Naive thymus-derived CD4-positive, alpha-beta T cell (primary cell): ENCODE measurements around the gene TDRD15. TPM values are rescaled to one million over a fixed set of nuclear protein-coding genes. Genes with fewer than 3 reads are reported as not detected.

Experiments used
- ATAC-seq: fragments of 150-1000 bp; cut with Tn5 transposase; 2 replicates; pipeline ENCODE4 v1.10.0; 2021; ENCODE audit warnings: mild to moderate bottlenecking, moderate library complexity
- CTCF ChIA-PET: fragments of 350-600 bp; sonication (Branson Sonifier 250); formaldehyde crosslinking; loops from one replicate; lab custom pipeline; 2021; ENCODE audit warnings: antibody characterized with exemption; lab: Charles Lee
- POLR2A ChIA-PET: fragments of 350-600 bp; sonication (Branson Sonifier 250); formaldehyde crosslinking; loops from one replicate; lab custom pipeline; 2021; ENCODE audit warnings: antibody characterized with exemption, inconsistent platforms; lab: Charles Lee
- DNase-seq, 9 donors: peaks; one replicate each; pipeline versions ENCODE4 v3.0.0 to v3.0.0-alpha.2; 2020 to 2022; ENCODE audit warnings: mixed read lengths in 1 of 9
- H3K27ac ChIP-seq: one replicate; pipeline ENCODE4 v1.7.0; 2013; ENCODE audit warnings: mild to moderate bottlenecking, low read depth, low read length, moderate library complexity
- H3K27me3 ChIP-seq, 2 donors: one replicate each; pipeline ENCODE4 v1.7.0; 2013; ENCODE audit warnings: low read length in 2 of 2, mild to moderate bottlenecking in 2 of 2, moderate library complexity in 2 of 2; ENCODE audit not compliant: control insufficient read depth in 2 of 2, insufficient read depth in 2 of 2
- H3K36me3 ChIP-seq, 3 experiments: 1 replicate in 2 of 3; 2 replicates in 1 of 3; pipeline ENCODE4 v1.7.0; 2013; ENCODE audit warnings: low read length in 3 of 3, mild to moderate bottlenecking in 3 of 3, moderate library complexity in 1 of 3; ENCODE audit not compliant: insufficient read depth in 3 of 3, control insufficient read depth in 2 of 3
- H3K4me1 ChIP-seq, 2 donors: one replicate each; pipeline ENCODE4 v1.7.0; 2013; ENCODE audit warnings: low read length in 2 of 2, mild to moderate bottlenecking in 2 of 2, moderate library complexity in 1 of 2; ENCODE audit not compliant: control insufficient read depth in 2 of 2, insufficient read depth in 2 of 2
- H3K4me3 ChIP-seq: 2 replicates; pipeline ENCODE4 v1.7.0; 2013; ENCODE audit warnings: mild to moderate bottlenecking, low read length
- H3K9me3 ChIP-seq, 3 experiments: 1 replicate in 2 of 3; 2 replicates in 1 of 3; pipeline ENCODE4 v1.7.0; 2013; ENCODE audit warnings: low read length in 3 of 3; ENCODE audit not compliant: control insufficient read depth in 2 of 3
- H3K27ac Mint-ChIP-seq, 9 donors: one replicate each; pipeline ENCODE4 v1.8.0; 2020 to 2022; ENCODE audit warnings: mixed read lengths in 9 of 9, mild to moderate bottlenecking in 8 of 9, moderate library complexity in 5 of 9, inconsistent platforms in 2 of 9
- H3K27me3 Mint-ChIP-seq, 5 donors: one replicate each; pipeline ENCODE4 v1.8.0; 2021 to 2022; ENCODE audit warnings: mixed read lengths in 5 of 5, mild to moderate bottlenecking in 1 of 5
- H3K36me3 Mint-ChIP-seq, 5 donors: one replicate each; pipeline ENCODE4 v1.8.0; 2020 to 2022; ENCODE audit warnings: mixed read lengths in 5 of 5, mild to moderate bottlenecking in 3 of 5, inconsistent platforms in 1 of 5
- H3K4me1 Mint-ChIP-seq, 7 donors: one replicate each; pipeline ENCODE4 v1.8.0; 2020 to 2022; ENCODE audit warnings: mixed read lengths in 7 of 7, mild to moderate bottlenecking in 3 of 7, inconsistent platforms in 1 of 7
- H3K4me3 Mint-ChIP-seq, 10 donors: one replicate each; pipeline ENCODE4 v1.8.0; 2020 to 2022; ENCODE audit warnings: mild to moderate bottlenecking in 10 of 10, mixed read lengths in 10 of 10, moderate library complexity in 6 of 10, inconsistent platforms in 2 of 10
- H3K9me3 Mint-ChIP-seq, 11 donors: one replicate each; pipeline ENCODE4 v1.8.0; 2020 to 2022; ENCODE audit warnings: mixed read lengths in 11 of 11, mild to moderate bottlenecking in 4 of 11, inconsistent platforms in 1 of 11, moderate library complexity in 1 of 11
- intact Hi-C, 2 donors: fragments of 100-400 bp; cut with micrococcal nuclease; formaldehyde crosslinking; loops; one replicate each; pipeline ENCODE4 v1.15.1; 2023
- polyA plus RNA-seq, 2 donors: library from polyadenylated mRNA; unstranded; fragments of 300-500 nt; fragmentation: Illumina TruSeq; gene quantifications; one replicate each; pipeline ENCODE4 v1.2.3, GENCODE V29; 2021
- total RNA-seq, 6 experiments: library from RNA in 5 of 6; stranded (reverse) in 5 of 6; gene quantifications; 1 replicate in 5 of 6; 2 replicates in 1 of 6; pipeline ENCODE4 v1.2.3 and lab custom pipeline; 2021 to 2026

The TDRD15 gene
- total RNA-seq: not detected
- not detected for polyA plus RNA-seq
- not detected for total RNA-seq (lab: John Stamatoyannopoulos, UW)

DNA sequence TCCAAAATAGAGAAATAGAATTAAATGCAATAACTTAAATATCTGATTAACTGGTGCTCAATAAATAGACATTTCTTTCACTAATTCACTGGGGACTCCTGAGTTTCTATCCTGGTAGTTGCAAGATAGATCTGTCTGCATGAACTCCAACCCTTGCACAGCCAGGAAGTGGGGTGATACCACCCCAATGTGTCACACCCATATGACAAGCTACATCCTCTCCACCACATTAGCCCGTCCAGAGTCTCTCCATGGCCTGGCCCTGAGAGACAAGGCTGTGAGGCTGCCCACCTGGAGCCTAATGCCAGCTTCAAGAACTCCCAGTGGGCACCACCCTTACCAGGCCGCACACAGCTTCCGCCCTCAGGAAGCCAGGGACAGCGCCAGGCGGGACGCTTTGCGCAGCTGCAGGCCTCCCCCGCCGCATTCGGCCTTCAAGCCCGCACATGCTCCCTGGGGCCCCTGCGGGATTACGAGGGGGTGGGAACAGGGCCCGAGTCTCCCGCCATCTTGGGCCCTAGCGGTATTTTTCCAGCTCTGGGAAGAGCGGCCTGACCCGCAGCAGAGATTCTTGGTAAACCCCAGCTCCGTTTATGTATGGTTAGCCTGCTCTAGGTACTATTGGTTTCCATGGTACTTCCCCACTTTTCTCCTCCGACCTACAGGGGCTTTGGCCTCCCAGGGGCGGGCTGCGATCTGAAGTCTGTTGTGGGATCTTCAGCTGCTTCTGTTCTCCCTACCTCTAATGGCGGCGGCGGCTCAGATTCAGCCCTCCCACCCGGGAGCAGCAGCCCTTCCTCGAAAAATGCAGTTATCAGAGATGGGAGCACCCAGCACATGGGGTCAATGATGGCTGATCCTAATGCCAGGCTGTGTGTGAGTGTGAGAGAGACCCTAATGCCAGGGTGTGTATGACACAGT lies at the start of gene TDRD15:
Gene TDRD15 (plus strand): TSS at position 496 of the 921 bp plus-strand sequence. CDS start 13,500 bp downstream, outside the sequence.
- H3K36me3 ChIP-seq: no peaks in the 10 kb centered on the region
- CTCF ChIA-PET: no interaction called here
- no peaks in the 10 kb centered on the region for H3K4me1 ChIP-seq
- no peak within 1 kb of the TSS for H3K4me3 ChIP-seq
- no peak within 1 kb of the TSS for H3K4me3 Mint-ChIP-seq
- no peak within 1 kb of the TSS for H3K27ac ChIP-seq
- H3K27me3 ChIP-seq: no peaks in the 10 kb centered on the region
- no peaks in the 10 kb centered on the region for H3K9me3 ChIP-seq
- intact Hi-C loops: no loop called here
- no peak for ATAC-seq
- H3K9me3 Mint-ChIP-seq: no peaks in the 10 kb centered on the region
- H3K27me3 Mint-ChIP-seq: peaks cover 0 to 15% (median 3%) of the 10 kb centered on the region in 5 donors
- DNase-seq: no peak
- H3K4me1 Mint-ChIP-seq: no peaks in the 10 kb centered on the region
- POLR2A ChIA-PET: no interaction called here
- H3K27ac Mint-ChIP-seq: no peak within 1 kb of the TSS
- no peaks in the 10 kb centered on the region for H3K36me3 Mint-ChIP-seq

DNA sequence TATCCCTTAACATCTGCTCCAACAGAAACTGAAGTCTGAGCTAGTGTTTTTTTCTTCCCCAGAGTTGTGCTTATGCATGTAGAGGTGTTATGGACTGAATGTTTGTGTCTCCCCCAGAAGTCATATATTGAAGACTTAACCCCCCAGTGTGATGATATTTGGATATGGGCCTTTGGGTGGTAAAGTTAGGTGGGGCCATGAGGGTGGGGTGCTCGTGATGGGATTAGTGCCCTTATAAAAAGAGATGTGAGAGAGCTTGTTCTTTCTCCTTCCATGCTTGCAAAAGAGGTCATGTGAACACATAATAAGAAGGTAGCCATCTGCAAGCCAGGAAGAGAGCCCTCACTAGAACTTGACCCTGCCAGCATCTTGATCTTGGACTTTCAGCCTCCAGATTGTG lies 45.5 kb upstream of the TDRD15 start:
- no peak for ATAC-seq
- Mint-ChIP-seq H3K27ac (no peak overlapping the region), H3K27me3 (peaks cover 0 to 12% (median 3%) of the 10 kb centered on the region in 5 donors), H3K9me3 (peaks cover 0 to 21% (median 3%) of the 10 kb centered on the region in 11 donors), H3K4me1 (no peaks in the 10 kb centered on the region), H3K36me3 (no peaks in the 10 kb centered on the region), H3K4me3 (no peak overlapping the region)
- no peaks in the 10 kb centered on the region for H3K4me1 ChIP-seq
- H3K27ac ChIP-seq: no peak overlapping the region
- ChIA-PET CTCF (no interaction called here), POLR2A (no interaction called here)
- DNase-seq: no peak
- no peaks in the 10 kb centered on the region for H3K36me3 ChIP-seq
- no peaks in the 10 kb centered on the region for H3K27me3 ChIP-seq
- no peaks in the 10 kb centered on the region for H3K9me3 ChIP-seq
- intact Hi-C loops: no loop called here
- no peak overlapping the region for H3K4me3 ChIP-seq

DNA sequence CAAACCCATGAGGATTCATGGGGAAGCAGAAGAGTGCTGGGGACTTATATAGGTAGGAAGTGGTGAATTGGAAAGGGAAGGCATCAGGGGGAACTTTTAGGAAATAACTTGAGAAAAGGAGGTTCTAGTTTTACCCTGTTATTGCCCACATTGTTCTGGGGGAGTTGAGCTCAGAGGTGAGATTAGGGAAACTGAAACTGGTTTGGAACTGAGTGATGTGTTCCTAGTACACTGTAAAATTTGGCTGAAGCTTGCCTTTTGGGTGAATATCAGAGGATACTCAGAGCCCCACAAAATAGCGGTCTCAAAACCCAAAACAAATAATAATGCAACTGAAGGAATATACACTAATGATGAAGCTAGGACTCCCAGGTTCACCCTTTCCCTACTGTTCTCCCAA lies 40.3 kb upstream of the TDRD15 start:
- no peak for ATAC-seq
- no peaks in the 10 kb centered on the region for H3K27me3 ChIP-seq
- H3K4me1 ChIP-seq: no peaks in the 10 kb centered on the region
- Mint-ChIP-seq H3K27ac (no peak overlapping the region), H3K4me3 (no peak overlapping the region), H3K36me3 (no peaks in the 10 kb centered on the region), H3K4me1 (no peaks in the 10 kb centered on the region), H3K27me3 (peaks cover 0 to 5% (median 0%) of the 10 kb centered on the region in 5 donors), H3K9me3 (peaks cover 0 to 17% (median 0%) of the 10 kb centered on the region in 11 donors)
- CTCF ChIA-PET: no interaction called here
- no peaks in the 10 kb centered on the region for H3K9me3 ChIP-seq
- POLR2A ChIA-PET: no interaction called here
- no peak overlapping the region for H3K4me3 ChIP-seq
- no peaks in the 10 kb centered on the region for H3K36me3 ChIP-seq
- intact Hi-C loops: no loop called here
- DNase-seq: no peak
- no peak overlapping the region for H3K27ac ChIP-seq

DNA sequence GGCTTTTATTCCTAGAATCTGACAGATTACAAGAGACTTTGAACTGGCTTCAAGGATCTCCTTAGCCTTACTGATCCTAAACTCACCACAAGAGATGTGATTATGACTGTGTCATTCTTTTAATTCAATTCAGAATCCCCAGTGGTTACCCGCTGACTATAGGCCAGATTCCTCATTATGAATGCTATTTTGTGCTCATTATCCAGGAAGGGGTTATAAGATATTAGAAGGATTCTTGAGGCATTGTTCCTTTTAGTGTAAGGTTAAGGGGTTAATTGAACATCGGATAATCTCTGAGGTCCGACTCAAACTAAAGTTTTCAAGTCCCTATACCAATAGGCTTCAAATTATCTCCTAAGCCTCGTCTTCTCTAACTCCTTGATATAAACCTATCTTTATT lies 39.4 kb upstream of the TDRD15 start:
- peaks cover 0 to 9% (median 0%) of the 10 kb centered on the region in 11 donors for H3K9me3 Mint-ChIP-seq
- no peaks in the 10 kb centered on the region for H3K36me3 Mint-ChIP-seq
- ChIA-PET CTCF (no interaction called here), POLR2A (no interaction called here)
- Histone ChIP-seq H3K4me1 (no peaks in the 10 kb centered on the region), H3K36me3 (no peaks in the 10 kb centered on the region), H3K27ac (no peak overlapping the region), H3K9me3 (no peaks in the 10 kb centered on the region), H3K27me3 (no peaks in the 10 kb centered on the region), H3K4me3 (no peak overlapping the region)
- H3K27me3 Mint-ChIP-seq: peaks cover 0 to 5% (median 0%) of the 10 kb centered on the region in 5 donors
- H3K27ac Mint-ChIP-seq: no peak overlapping the region
- intact Hi-C loops: no loop called here
- H3K4me1 Mint-ChIP-seq: no peaks in the 10 kb centered on the region
- ATAC-seq (no peak), DNase-seq (no peak)
- H3K4me3 Mint-ChIP-seq: no peak overlapping the region

DNA sequence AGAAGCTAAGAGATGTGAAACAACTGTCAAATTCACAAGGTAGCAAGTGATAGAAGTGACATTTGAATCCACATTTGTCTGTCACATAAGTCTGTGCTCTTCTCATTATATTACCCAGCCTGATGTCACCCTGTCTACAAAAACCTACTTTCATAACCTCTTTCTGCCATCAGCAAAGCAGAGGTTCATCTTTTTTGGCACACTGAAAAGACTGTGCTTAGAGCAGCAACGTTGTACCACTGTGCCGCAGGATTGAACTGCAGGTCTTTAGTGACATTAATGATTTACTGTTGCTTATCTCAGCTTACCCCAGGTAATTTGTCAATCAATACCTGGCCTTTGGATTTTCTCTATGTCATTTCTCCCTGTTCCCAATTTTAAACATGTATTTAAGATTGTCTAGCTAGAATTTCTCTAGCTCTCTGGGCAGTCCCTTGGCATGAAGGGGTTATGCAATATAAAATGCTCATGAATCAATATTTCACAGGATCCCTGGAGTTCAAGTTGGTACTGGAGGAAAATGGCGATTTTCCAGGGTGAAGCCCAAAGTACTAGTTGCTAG lies 31.4 kb upstream of the TDRD15 start:
- POLR2A ChIA-PET: no interaction called here
- no peak overlapping the region for H3K27ac Mint-ChIP-seq

DNA sequence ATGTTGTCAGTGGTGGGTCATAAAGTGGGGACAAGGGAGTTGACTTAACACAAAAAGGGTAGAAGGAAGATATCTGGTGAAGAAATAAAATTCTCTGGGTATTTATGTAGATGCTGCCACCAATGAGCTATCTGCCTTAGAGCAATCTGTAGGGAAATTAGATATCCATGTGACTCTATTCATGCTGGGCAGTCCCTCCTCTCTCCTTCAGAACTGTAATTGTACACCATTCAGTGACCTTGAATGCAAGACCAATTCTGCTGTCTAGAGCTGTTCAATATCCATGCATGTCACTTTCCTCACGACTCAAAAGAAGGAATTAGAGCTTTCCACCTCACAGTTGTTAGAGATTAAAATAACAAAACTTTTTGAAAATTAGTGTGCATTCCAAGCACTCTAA lies 28.6 kb upstream of the TDRD15 start:
- H3K27ac ChIP-seq: no peak overlapping the region
- H3K36me3 ChIP-seq: no peaks in the 10 kb centered on the region
- ATAC-seq (no peak), DNase-seq (no peak)
- CTCF ChIA-PET: no interaction called here
- no peaks in the 10 kb centered on the region for H3K9me3 ChIP-seq
- no peaks in the 10 kb centered on the region for H3K27me3 ChIP-seq
- H3K4me1 ChIP-seq: no peaks in the 10 kb centered on the region
- H3K36me3 Mint-ChIP-seq: no peaks in the 10 kb centered on the region
- intact Hi-C loops: no loop called here
- no peak overlapping the region for H3K27ac Mint-ChIP-seq
- H3K9me3 Mint-ChIP-seq: peaks cover 0 to 4% (median 0%) of the 10 kb centered on the region in 11 donors
- no peak overlapping the region for H3K4me3 ChIP-seq
- no peaks in the 10 kb centered on the region for H3K4me1 Mint-ChIP-seq
- no peak overlapping the region for H3K4me3 Mint-ChIP-seq
- H3K27me3 Mint-ChIP-seq: peaks cover 0 to 16% (median 4%) of the 10 kb centered on the region in 5 donors
- POLR2A ChIA-PET: no interaction called here

More for the DNA sequence above, 31.4 kb upstream of the TDRD15 start:
- intact Hi-C loops: no loop called here
- Mint-ChIP-seq H3K9me3 (peaks cover 0 to 3% (median 0%) of the 10 kb centered on the region in 11 donors), H3K36me3 (no peaks in the 10 kb centered on the region), H3K4me3 (no peak overlapping the region), H3K4me1 (no peaks in the 10 kb centered on the region), H3K27me3 (peaks cover 0 to 16% (median 4%) of the 10 kb centered on the region in 5 donors)
- no peaks in the 10 kb centered on the region for H3K4me1 ChIP-seq
- ATAC-seq (no peak), DNase-seq (no peak)
- H3K4me3 ChIP-seq: no peak overlapping the region
- H3K36me3 ChIP-seq: no peaks in the 10 kb centered on the region
- H3K27ac ChIP-seq: no peak overlapping the region
- no peaks in the 10 kb centered on the region for H3K9me3 ChIP-seq
- H3K27me3 ChIP-seq: no peaks in the 10 kb centered on the region
- CTCF ChIA-PET: no interaction called here
